SK-N-SH treated with all-trans-retinoic acid at 6 μM for 48 hours (cell line): ENCODE data around the gene SNTB2.

Experiments used
- ATAC-seq: fragments of 200-7000 bp; cut with Tn5 transposase; 3 replicates; pipeline ENCODE4 v1.9.1; 2020; ENCODE audit warnings: mild to moderate bottlenecking, moderate library complexity
- ARNTL ChIP-seq: fragments of 450-650 bp; formaldehyde crosslinking; IDR thresholded peaks from 2 replicates; pipeline ENCODE4 v1.5.0; 2020; ENCODE audit warnings: low read depth, mild to moderate bottlenecking, moderate library complexity, borderline replicate concordance
- CREB5 ChIP-seq: fragments of 250-450 bp; sonication (Bioruptor Pico); IDR thresholded peaks from 2 replicates; pipeline ENCODE4 v1.5.1; 2020; ENCODE audit warnings: low read depth, mild to moderate bottlenecking, moderate library complexity
- CSDC2 ChIP-seq: fragments of 250-450 bp; sonication (Bioruptor Pico); IDR thresholded peaks from 2 replicates; pipeline ENCODE4 v1.5.0; 2020; ENCODE audit warnings: mild to moderate bottlenecking, moderate library complexity
- GLIS3 ChIP-seq: fragments of 250-450 bp; sonication (Bioruptor Pico); IDR thresholded peaks from 2 replicates; pipeline ENCODE4 v1.5.0; 2020; ENCODE audit warnings: mild to moderate bottlenecking, moderate library complexity
- ISL1 ChIP-seq: fragments of 250-450 bp; sonication (Bioruptor Pico); IDR thresholded peaks from 2 replicates; pipeline ENCODE4 v2.1.2; 2022; ENCODE audit warnings: mild to moderate bottlenecking, moderate library complexity
- OSR1 ChIP-seq: fragments of 250-450 bp; sonication (Bioruptor Pico); IDR thresholded peaks from 2 replicates; pipeline ENCODE4 v1.8.0; 2022; ENCODE audit warnings: moderate library complexity, mild to moderate bottlenecking, inconsistent platforms
- PATZ1 ChIP-seq: fragments of 250-450 bp; sonication (Bioruptor Pico); IDR thresholded peaks from 2 replicates; pipeline ENCODE4 v1.8.0; 2020; ENCODE audit warnings: mild to moderate bottlenecking, moderate library complexity, borderline replicate concordance
- RARB ChIP-seq: fragments of 250-450 bp; sonication (Bioruptor Pico); IDR thresholded peaks from 2 replicates; pipeline ENCODE4 v1.8.0; 2021; ENCODE audit warnings: mild to moderate bottlenecking, moderate library complexity
- SNAI2 ChIP-seq: fragments of 250-450 bp; sonication (Bioruptor Pico); IDR thresholded peaks from 2 replicates; pipeline ENCODE4 v1.5.0; 2020; ENCODE audit warnings: mild to moderate bottlenecking, moderate library complexity
- TCF4 ChIP-seq: fragments of 250-450 bp; sonication (Bioruptor Pico); IDR thresholded peaks from 2 replicates; pipeline ENCODE4 v1.8.0; 2021; ENCODE audit warnings: mild to moderate bottlenecking, moderate library complexity, borderline replicate concordance
- TOX ChIP-seq: fragments of 250-450 bp; sonication (Bioruptor Pico); IDR thresholded peaks from 2 replicates; pipeline ENCODE4 v1.8.0; 2021; ENCODE audit warnings: mild to moderate bottlenecking, moderate library complexity, borderline replicate concordance
- ZC3H10 ChIP-seq: fragments of 250-450 bp; sonication (Bioruptor Pico); IDR thresholded peaks from 2 replicates; pipeline ENCODE4 v1.5.1; 2021; ENCODE audit warnings: mild to moderate bottlenecking, moderate library complexity
- ZFP3 ChIP-seq: fragments of 250-450 bp; sonication (Bioruptor Pico); IDR thresholded peaks from 2 replicates; pipeline ENCODE4 v1.5.0; 2020; ENCODE audit warnings: mild to moderate bottlenecking, moderate library complexity
- ZFP30 ChIP-seq: fragments of 450-650 bp; formaldehyde crosslinking; IDR thresholded peaks from 2 replicates; pipeline ENCODE4 v1.5.0; 2022; ENCODE audit warnings: mild to moderate bottlenecking, moderate library complexity
- ZNF565 ChIP-seq: fragments of 450-650 bp; formaldehyde crosslinking; conservative IDR thresholded peaks from 2 replicates; pipeline ENCODE4 v1.5.0; 2020; ENCODE audit warnings: low read depth, mild to moderate bottlenecking, moderate library complexity
- ZNF8 ChIP-seq: fragments of 450-650 bp; formaldehyde crosslinking; IDR thresholded peaks from 2 replicates; pipeline ENCODE4 v1.5.0; 2020; ENCODE audit warnings: mild to moderate bottlenecking, moderate library complexity
- TF ChIP-seq, protein P1 (sequence below): fragments of 250-450 bp; sonication (Bioruptor Pico); IDR thresholded peaks from 2 replicates; pipeline ENCODE4 v1.5.0; 2020; ENCODE audit warnings: mild to moderate bottlenecking, moderate library complexity
- TF ChIP-seq, protein P2 (sequence below): fragments of 250-450 bp; sonication (Bioruptor Pico); IDR thresholded peaks from 2 replicates; pipeline ENCODE4 v1.8.0; 2021; ENCODE audit warnings: low read depth, mild to moderate bottlenecking, moderate library complexity, borderline replicate concordance
- TF ChIP-seq, protein P3 (sequence below): fragments of 250-450 bp; sonication (Bioruptor Pico); IDR thresholded peaks from 2 replicates; pipeline ENCODE4 v1.5.1; 2021; ENCODE audit warnings: mild to moderate bottlenecking, moderate library complexity

The SNTB2 gene

GRCh38 chr16:69169051-69169450 is 17.9 kb upstream of the SNTB2 start:
- TF ChIP-seq ZFP3 (CRISPR knock-in tag) (no peak), CSDC2 (CRISPR knock-in tag) (no peak), CREB5 (CRISPR knock-in tag) (no peak), ZNF565 (CRISPR knock-in tag) (no peak), ZC3H10 (CRISPR knock-in tag) (no peak), ZFP30 (CRISPR knock-in tag) (no peak), GLIS3 (no peak), RARB (no peak), ZNF8 (CRISPR knock-in tag) (no peak), PATZ1 (no peak), OSR1 (no peak), ARNTL (CRISPR knock-in tag) (no peak), TCF4 (CRISPR knock-in tag) (no peak), SNAI2 (CRISPR knock-in tag) (no peak), TOX (CRISPR knock-in tag) (no peak), ISL1 (CRISPR knock-in tag) (no peak)
- TF ChIP-seq, protein P1, sequence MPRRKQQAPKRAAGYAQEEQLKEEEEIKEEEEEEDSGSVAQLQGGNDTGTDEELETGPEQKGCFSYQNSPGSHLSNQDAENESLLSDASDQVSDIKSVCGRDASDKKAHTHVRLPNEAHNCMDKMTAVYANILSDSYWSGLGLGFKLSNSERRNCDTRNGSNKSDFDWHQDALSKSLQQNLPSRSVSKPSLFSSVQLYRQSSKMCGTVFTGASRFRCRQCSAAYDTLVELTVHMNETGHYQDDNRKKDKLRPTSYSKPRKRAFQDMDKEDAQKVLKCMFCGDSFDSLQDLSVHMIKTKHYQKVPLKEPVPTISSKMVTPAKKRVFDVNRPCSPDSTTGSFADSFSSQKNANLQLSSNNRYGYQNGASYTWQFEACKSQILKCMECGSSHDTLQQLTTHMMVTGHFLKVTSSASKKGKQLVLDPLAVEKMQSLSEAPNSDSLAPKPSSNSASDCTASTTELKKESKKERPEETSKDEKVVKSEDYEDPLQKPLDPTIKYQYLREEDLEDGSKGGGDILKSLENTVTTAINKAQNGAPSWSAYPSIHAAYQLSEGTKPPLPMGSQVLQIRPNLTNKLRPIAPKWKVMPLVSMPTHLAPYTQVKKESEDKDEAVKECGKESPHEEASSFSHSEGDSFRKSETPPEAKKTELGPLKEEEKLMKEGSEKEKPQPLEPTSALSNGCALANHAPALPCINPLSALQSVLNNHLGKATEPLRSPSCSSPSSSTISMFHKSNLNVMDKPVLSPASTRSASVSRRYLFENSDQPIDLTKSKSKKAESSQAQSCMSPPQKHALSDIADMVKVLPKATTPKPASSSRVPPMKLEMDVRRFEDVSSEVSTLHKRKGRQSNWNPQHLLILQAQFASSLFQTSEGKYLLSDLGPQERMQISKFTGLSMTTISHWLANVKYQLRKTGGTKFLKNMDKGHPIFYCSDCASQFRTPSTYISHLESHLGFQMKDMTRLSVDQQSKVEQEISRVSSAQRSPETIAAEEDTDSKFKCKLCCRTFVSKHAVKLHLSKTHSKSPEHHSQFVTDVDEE = no peak
- TF ChIP-seq, protein P2, sequence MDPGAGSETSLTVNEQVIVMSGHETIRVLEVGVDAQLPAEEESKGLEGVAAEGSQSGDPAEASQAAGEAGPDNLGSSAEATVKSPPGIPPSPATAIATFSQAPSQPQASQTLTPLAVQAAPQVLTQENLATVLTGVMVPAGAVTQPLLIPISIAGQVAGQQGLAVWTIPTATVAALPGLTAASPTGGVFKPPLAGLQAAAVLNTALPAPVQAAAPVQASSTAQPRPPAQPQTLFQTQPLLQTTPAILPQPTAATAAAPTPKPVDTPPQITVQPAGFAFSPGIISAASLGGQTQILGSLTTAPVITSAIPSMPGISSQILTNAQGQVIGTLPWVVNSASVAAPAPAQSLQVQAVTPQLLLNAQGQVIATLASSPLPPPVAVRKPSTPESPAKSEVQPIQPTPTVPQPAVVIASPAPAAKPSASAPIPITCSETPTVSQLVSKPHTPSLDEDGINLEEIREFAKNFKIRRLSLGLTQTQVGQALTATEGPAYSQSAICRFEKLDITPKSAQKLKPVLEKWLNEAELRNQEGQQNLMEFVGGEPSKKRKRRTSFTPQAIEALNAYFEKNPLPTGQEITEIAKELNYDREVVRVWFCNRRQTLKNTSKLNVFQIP (CRISPR knock-in tag) = no peak
- TF ChIP-seq, protein P3, sequence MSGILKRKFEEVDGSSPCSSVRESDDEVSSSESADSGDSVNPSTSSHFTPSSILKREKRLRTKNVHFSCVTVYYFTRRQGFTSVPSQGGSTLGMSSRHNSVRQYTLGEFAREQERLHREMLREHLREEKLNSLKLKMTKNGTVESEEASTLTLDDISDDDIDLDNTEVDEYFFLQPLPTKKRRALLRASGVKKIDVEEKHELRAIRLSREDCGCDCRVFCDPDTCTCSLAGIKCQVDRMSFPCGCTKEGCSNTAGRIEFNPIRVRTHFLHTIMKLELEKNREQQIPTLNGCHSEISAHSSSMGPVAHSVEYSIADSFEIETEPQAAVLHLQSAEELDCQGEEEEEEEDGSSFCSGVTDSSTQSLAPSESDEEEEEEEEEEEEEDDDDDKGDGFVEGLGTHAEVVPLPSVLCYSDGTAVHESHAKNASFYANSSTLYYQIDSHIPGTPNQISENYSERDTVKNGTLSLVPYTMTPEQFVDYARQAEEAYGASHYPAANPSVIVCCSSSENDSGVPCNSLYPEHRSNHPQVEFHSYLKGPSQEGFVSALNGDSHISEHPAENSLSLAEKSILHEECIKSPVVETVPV (CRISPR knock-in tag) = no peak
- ATAC-seq = no peak

DNA sequence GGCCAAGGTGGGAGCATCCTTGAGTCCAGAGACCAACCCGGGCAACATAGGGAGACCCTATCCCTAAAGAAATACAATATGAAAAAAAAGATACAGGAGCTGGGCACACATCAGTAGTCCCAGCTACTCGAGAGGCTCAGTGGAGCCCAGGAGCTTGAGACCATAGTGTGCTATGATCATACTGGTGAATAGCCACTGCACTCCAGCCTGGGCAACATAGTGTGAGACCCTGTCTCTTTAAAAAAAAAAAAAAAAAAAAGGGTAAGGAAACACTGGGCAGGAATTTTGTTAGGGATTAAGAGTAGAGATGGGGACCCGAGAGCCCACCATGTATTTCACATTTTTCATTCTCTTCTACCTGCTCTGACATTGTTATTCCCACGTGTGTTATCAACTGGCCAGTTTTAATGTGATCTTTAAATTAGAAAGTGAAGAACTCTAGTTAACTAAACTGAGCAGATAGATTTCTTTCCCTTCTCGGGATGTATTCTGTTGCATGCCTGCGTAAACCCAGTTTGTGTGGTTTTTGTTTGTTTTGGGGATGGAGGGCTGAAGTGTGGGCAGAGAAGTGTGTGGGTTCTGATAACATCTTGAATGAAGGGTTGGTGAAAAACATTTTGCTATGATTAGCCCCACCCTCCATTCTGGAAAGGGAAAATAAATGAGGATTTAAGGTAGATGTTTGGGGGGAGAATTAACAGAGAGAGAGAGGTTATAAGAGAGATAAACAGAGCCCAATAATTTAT is 17.2 kb upstream of the SNTB2 start:
- TF ChIP-seq SNAI2 (CRISPR knock-in tag) = no peak
- TF ChIP-seq RARB = no peak
- no peak for TF ChIP-seq ARNTL (CRISPR knock-in tag)
- no peak for ATAC-seq

DNA sequence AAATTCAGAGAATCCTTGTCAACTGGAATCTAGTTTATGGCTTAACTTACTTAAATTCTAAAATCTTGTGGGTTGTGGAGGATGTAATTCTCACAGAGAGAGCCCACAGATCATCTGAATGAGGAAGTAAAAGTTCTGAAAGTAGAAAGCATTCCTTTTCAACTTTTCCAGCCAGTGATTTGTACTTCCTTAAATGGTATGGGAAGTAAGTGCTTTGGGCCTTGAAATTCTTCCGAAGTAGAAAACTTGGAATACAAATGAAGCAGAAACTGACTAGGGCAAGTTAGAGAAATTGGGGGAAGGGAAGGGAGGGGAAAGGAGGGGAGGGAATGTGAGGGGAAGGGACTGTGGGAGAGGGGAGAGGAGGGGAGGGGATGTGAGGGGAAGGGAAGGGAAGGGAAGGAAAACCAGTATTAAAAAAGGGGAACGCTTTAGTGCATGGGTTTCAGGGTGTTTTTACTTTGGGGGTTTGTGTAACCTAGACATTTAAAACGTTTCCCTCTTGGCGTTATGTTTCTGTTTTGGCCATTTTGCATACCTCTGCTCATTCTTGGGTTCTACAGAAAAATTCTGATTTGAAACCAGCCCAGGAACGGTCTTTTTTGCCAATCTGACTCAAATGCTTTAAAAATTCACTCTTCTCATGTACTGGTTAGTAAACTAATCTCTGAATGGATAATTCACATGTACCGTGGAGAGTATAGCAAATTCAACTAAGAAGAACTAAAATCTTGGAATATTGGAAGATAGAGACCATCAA is 15.5 kb upstream of the SNTB2 start:
- TF ChIP-seq ZFP3 (CRISPR knock-in tag) = no peak
- TF ChIP-seq PATZ1 = no peak
- TF ChIP-seq ZFP30 (CRISPR knock-in tag) = no peak
- no peak for TF ChIP-seq RARB
- TF ChIP-seq, all 23 proteins: peak for 0
- no peak for ATAC-seq
